ENCODE results near the gene EXOC8. TPM values are rescaled to one million over a fixed set of nuclear protein-coding genes. Genes with fewer than 3 reads are reported as not detected.

EXOC8 gene
- total RNA-seq, 1 donor from 2014 or later, result 24.9 TPM

DNA sequence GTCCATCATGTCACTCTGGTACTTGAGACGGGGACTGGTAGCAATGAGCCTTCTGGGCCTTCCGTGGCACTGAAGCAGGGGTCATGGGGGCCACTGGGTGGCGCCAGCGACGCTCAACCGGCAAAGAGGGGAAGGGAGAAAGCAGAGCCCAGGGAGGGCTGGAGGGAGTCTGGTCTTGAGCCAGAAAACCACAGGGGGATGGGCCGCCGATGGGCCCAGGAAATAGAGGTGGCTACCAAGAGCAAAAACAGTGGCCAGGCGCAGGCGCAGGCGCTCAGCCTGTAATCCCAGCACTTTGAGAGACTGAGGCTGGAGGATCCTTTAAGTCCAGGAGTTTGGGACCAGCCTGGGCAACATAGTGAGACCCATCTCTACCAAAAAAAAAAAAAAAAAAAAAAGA, 21.8 kb downstream of the EXOC8 start:
- H3K27ac Mint-ChIP-seq, result no peak overlapping the region
- ChIA-PET POLR2A (interaction anchor here (0.6 kb wide), 1 partner anchor 28 kb away, joined by 3 read pairs; no protein-coding TSS in a partner anchor), CTCF (interaction anchor here (0.7 to 1.6 kb wide), 2 partner anchors 154 to 275 kb away, joined by 3 to 4 read pairs; no protein-coding TSS in a partner anchor)
- no peaks in the 10 kb centered on the region for H3K36me3 Mint-ChIP-seq (ENCODE audit: low read depth)
- no peak overlapping the region for H3K4me3 Mint-ChIP-seq
- DNase-seq, result no peak
- no peaks in the 10 kb centered on the region for H3K27me3 Mint-ChIP-seq
- H3K4me1 Mint-ChIP-seq, result no peaks in the 10 kb centered on the region
- intact Hi-C loops (cut with micrococcal nuclease), result loop anchor here (1.0 kb wide), 1 partner anchor 288 kb away; no protein-coding TSS in a partner anchor
- TF ChIP-seq, protein P1, sequence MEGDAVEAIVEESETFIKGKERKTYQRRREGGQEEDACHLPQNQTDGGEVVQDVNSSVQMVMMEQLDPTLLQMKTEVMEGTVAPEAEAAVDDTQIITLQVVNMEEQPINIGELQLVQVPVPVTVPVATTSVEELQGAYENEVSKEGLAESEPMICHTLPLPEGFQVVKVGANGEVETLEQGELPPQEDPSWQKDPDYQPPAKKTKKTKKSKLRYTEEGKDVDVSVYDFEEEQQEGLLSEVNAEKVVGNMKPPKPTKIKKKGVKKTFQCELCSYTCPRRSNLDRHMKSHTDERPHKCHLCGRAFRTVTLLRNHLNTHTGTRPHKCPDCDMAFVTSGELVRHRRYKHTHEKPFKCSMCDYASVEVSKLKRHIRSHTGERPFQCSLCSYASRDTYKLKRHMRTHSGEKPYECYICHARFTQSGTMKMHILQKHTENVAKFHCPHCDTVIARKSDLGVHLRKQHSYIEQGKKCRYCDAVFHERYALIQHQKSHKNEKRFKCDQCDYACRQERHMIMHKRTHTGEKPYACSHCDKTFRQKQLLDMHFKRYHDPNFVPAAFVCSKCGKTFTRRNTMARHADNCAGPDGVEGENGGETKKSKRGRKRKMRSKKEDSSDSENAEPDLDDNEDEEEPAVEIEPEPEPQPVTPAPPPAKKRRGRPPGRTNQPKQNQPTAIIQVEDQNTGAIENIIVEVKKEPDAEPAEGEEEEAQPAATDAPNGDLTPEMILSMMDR (IDR thresholded peaks at IDR 0.05), result no peak
- peak; percentile 50 for ATAC-seq (ENCODE audit: low read depth)
- no peaks in the 10 kb centered on the region for H3K9me3 Mint-ChIP-seq

DNA sequence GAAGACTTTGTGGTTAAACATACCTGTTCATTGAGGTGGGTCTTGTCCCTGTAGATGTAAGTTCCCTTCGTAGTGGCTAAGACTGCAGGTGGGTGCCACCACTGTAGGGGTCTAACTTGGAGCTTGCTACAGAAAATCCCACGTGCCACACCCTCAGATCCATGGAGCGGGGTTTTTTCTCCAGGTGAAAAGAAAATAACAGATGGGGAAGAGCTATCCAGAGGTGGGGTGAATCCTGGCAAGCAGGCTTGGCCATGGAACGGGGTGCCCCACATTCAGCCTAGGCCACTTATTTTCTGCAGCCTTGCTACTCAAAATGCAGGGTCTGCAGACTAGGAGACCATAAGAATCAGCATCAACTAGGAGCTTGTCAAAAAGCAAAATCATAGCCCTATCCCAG, 24.0 kb downstream of the EXOC8 start:
- Mint-ChIP-seq H3K27me3 (no peaks in the 10 kb centered on the region), H3K9me3 (no peaks in the 10 kb centered on the region), H3K27ac (no peak overlapping the region), H3K36me3 (ENCODE audit: low read depth) (no peaks in the 10 kb centered on the region), H3K4me3 (no peak overlapping the region), H3K4me1 (no peaks in the 10 kb centered on the region)
- ChIA-PET CTCF (no interaction called here), POLR2A (no interaction called here)
- DNase-seq (no peak), ATAC-seq (ENCODE audit: low read depth) (no peak)
- intact Hi-C loops (cut with micrococcal nuclease), result no loop called here
- TF ChIP-seq, protein P1 (IDR thresholded peaks at IDR 0.05), result no peak

DNA sequence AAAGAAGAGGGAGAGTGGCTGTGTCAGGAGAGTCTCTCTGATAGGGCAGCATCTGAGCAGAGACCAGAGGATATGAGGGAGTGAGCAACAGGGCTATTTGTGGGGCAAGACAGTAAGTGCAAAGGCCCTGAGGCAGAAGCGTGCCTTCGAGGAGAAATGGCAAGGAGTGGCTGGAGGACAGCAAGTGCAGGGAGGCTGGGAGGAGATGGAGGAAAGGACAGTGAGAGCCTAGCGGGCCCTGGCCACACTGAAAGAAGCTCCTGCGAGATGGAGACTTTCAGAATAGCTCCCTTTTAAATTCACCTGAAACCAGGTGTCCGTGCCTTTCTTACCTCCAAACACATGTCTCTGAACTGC, 25.2 kb downstream of the EXOC8 start:
- TF ChIP-seq, protein P1 (IDR thresholded peaks at IDR 0.05), result no peak
- Mint-ChIP-seq H3K9me3 (no peaks in the 10 kb centered on the region), H3K27me3 (no peaks in the 10 kb centered on the region), H3K36me3 (ENCODE audit: low read depth) (no peaks in the 10 kb centered on the region), H3K27ac (no peak overlapping the region), H3K4me3 (no peak overlapping the region), H3K4me1 (no peaks in the 10 kb centered on the region)
- DNase-seq, result no peak
- POLR2A ChIA-PET, result no interaction called here
- CTCF ChIA-PET, result no interaction called here
- intact Hi-C loops (cut with micrococcal nuclease), result no loop called here
- no peak for ATAC-seq (ENCODE audit: low read depth)

DNA sequence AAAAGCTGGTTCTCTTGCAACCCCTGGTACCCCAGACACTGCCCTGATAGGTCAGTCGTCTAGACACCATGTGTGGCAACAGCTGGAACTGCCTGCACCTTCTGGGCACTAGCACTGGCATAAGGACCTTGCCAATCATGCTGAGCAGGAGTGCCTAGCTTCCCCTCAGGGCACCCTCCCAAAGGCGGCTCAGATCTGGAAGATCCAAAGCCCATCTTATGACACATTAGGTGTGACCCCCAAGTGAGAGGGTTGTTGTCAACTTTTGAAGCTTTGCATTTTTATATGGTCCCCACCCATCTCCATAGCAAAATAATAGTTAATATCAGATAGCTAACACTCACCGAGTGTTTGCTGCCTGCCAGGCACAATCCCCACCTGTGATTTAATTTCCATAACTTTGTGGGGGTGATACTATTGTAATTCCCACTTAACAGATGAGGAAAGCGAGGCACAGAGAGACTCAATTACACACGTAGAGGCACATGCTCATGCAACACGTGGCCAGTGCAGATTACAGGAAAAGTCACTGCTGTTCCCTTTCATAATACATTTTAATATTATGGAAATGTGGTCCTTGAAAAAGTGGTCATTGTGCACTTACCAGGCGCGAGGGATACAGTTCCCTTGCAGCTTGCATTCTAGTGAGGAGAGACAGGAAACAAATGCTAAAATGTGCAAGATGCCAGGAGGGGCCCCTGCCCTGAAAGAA, 25.8 kb downstream of the EXOC8 start:
- Mint-ChIP-seq H3K4me1 (no peaks in the 10 kb centered on the region), H3K27me3 (no peaks in the 10 kb centered on the region), H3K36me3 (ENCODE audit: low read depth) (no peaks in the 10 kb centered on the region), H3K9me3 (no peaks in the 10 kb centered on the region), H3K27ac (no peak overlapping the region), H3K4me3 (no peak overlapping the region)
- ChIA-PET CTCF (no interaction called here), POLR2A (no interaction called here)
- TF ChIP-seq, protein P1 (IDR thresholded peaks at IDR 0.05), result no peak
- DNase-seq (no peak), ATAC-seq (ENCODE audit: low read depth) (no peak)
- intact Hi-C loops (cut with micrococcal nuclease), result no loop called here

- intact Hi-C loops (cut with micrococcal nuclease), result no loop called here
- no peaks in the 10 kb centered on the region for H3K9me3 Mint-ChIP-seq
- no peaks in the 10 kb centered on the region for H3K4me1 Mint-ChIP-seq
- ATAC-seq (ENCODE audit: low read depth) (no peak), DNase-seq (no peak)
- no peaks in the 10 kb centered on the region for H3K27me3 Mint-ChIP-seq
- no peak overlapping the region for H3K27ac Mint-ChIP-seq
- no peak overlapping the region for H3K4me3 Mint-ChIP-seq
- POLR2A ChIA-PET, result no interaction called here
- TF ChIP-seq, protein P1 (IDR thresholded peaks at IDR 0.05), result no peak
- H3K36me3 Mint-ChIP-seq (ENCODE audit: low read depth), result no peaks in the 10 kb centered on the region
- CTCF ChIA-PET, result no interaction called here
Measured at GRCh38 chr1:231310391-231310934, 27.2 kb downstream of the EXOC8 start.
